ENCODE data around the gene PXDN. TPM values are rescaled to one million over a fixed set of nuclear protein-coding genes. Genes with fewer than 3 reads are reported as not detected.

The PXDN gene
- total RNA-seq, 2 donors from 2014 or later: 3.4 to 3.6 TPM

GRCh38 chr2:1658394-1659151 is 85.7 kb downstream of the PXDN start:
- Mint-ChIP-seq H3K4me1 (ENCODE audit: low read depth in 2 of 2) (no peaks in the 10 kb centered on the region), H3K4me3 (no peak overlapping the region), H3K36me3 (no peaks in the 10 kb centered on the region), H3K27me3 (no peaks in the 10 kb centered on the region), H3K9me3 (no peaks in the 10 kb centered on the region), H3K27ac (no peak overlapping the region)
- DNase-seq (ENCODE audit: low spot score) (peak; percentile 56), ATAC-seq (no peak)

DNA sequence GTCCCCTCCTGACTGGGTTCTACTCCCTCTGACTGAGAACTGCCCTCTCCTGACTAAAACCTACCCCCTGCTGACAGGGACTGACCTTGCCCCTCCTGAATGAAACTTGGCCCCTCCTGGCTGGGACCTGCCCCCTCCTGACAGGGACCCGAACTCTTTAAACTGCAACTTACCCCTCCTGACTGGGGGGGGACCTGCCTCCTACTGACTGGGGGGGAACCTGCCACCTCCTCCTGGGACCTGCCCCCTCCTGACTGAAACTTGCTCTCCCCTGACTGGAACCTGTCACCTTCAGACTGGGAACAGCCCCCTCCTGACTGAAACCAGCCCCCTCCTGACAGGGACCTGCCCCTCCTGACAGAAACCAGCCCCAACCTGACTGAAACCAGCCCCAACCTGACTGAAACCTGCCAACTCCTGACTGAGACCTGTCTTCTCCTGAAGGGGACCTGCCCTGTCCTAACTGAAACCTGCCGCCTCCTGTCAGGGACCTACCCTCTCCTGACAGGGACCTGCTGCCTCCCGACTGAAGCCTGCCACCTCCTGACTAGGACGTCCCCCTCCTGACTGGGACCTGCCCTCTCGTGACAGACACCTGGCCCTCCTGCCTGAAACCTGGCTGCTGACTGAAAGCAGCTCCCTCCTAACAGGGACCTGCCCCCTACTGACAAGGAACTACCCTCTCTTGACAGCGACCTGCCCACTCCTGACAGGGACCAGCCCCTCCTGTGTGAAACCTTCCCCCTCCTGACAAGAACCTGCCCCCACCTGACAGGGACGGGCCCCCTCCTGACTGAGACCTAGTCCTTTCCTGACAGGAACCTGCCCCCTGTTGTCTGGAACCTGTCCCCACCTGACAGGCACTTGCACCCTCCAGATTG is 87.1 kb downstream of the PXDN start:
- no peaks in the 10 kb centered on the region for H3K27me3 Mint-ChIP-seq
- H3K4me3 Mint-ChIP-seq: no peak overlapping the region
- no peak overlapping the region for H3K27ac Mint-ChIP-seq
- peak; percentile 60 for DNase-seq (ENCODE audit: low spot score)
- no peaks in the 10 kb centered on the region for H3K9me3 Mint-ChIP-seq
- no peaks in the 10 kb centered on the region for H3K36me3 Mint-ChIP-seq
- no peak for ATAC-seq
- H3K4me1 Mint-ChIP-seq (ENCODE audit: low read depth in 2 of 2): no peaks in the 10 kb centered on the region

DNA sequence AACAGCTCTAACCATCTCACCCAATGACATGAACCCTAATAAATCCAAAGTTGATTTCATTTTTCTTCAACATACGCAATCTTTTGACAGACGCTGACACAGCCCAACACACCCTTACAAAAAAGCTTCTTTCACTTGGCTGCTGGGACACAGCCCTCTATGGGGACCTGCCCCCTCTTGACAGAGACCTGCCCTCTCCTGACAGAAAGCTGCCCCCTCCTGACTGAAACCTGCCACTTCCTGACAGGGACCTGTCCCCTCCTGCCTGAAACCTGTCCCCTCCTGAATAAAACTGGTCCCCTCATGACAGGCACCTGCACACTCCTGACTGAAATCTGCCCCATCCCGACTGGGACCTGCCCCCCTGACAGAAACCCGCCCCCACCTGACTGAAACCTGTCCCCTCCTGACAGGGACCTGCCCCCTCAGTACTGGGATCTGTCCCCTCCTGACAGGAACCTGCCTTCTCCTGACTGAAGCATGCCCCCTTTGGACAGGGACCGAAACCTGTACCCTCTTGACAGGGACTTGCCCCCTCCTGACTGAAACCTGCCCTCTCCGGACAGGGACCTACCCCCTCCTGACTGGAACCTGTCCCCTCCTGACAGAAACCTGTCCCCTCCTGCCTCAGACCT is 87.9 kb downstream of the PXDN start:
- DNase-seq (ENCODE audit: low spot score) (peak; percentile 44), ATAC-seq (no peak)
- Mint-ChIP-seq H3K27me3 (no peaks in the 10 kb centered on the region), H3K36me3 (no peaks in the 10 kb centered on the region), H3K27ac (no peak overlapping the region), H3K4me3 (no peak overlapping the region), H3K9me3 (no peaks in the 10 kb centered on the region), H3K4me1 (ENCODE audit: low read depth in 2 of 2) (no peaks in the 10 kb centered on the region)

DNA sequence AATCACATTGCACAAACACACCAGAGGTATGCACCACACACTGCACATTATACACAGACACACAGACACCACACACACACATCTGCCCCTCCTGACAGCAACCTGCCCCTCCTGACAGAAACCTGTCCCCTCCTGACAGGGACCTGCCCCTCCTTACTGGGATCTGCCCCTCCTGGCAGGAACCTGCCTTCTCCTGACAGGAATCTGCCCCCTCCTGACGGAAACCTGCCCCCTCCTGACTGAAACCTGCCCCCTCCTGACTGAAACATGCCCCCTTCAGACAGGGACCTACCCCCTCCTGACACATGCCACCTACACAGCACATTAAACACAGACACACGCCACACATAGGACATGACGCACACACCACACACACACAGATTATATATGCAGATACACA is 88.9 kb downstream of the PXDN start:
- Mint-ChIP-seq H3K36me3 (no peaks in the 10 kb centered on the region), H3K4me3 (no peak overlapping the region), H3K27me3 (no peaks in the 10 kb centered on the region), H3K4me1 (ENCODE audit: low read depth in 2 of 2) (no peaks in the 10 kb centered on the region), H3K9me3 (no peaks in the 10 kb centered on the region), H3K27ac (no peak overlapping the region)
- DNase-seq (ENCODE audit: low spot score) (peak; percentile 58), ATAC-seq (no peak)

GRCh38 chr2:1654696-1655374 is 89.5 kb downstream of the PXDN start:
- no peaks in the 10 kb centered on the region for H3K4me1 Mint-ChIP-seq (ENCODE audit: low read depth in 2 of 2)
- no peak overlapping the region for H3K27ac Mint-ChIP-seq
- no peaks in the 10 kb centered on the region for H3K36me3 Mint-ChIP-seq
- H3K27me3 Mint-ChIP-seq: no peaks in the 10 kb centered on the region
- no peak for DNase-seq (ENCODE audit: low spot score)
- H3K4me3 Mint-ChIP-seq: no peak overlapping the region
- H3K9me3 Mint-ChIP-seq: no peaks in the 10 kb centered on the region
- ATAC-seq: no peak

DNA sequence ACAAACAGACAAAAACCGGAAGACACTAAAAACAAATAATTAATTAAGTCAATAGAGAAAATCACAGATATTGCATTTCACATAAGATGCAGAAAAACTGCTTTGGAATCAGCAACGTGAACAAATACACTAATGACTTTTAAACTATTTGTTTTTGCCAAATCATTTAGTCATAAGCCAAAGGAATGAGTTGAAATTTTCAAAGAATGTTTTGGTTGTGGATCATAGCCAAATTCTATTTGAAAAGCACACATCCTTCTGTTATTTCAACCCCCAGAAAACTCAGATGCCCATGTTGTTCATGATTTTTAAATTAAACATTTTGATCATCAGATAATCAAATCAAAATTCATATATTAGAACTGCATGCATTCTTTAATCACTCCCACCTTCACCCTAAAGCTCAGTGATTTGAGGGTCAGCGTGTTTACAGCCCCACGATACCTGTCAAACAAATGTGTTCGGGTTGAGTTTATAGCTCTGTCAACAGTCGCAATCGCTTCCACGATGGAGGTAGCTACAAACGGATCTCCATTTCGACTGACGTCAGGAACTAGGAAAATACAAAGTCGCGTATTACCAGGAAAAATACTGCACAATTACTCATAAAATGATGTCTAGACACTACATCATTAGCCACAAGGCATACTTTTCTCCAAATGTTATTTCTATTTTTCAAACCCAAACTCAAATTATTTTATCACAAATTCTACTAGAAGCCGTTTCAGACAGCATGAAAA is 90.2 kb downstream of the PXDN start:
- Mint-ChIP-seq H3K27ac (no peak overlapping the region), H3K4me1 (ENCODE audit: low read depth in 2 of 2) (no peaks in the 10 kb centered on the region), H3K36me3 (no peaks in the 10 kb centered on the region), H3K4me3 (no peak overlapping the region), H3K27me3 (no peaks in the 10 kb centered on the region), H3K9me3 (no peaks in the 10 kb centered on the region)
- ATAC-seq: no peak
- DNase-seq (ENCODE audit: low spot score): peak; percentile 44

GRCh38 chr2:1652034-1652790 is 92.1 kb downstream of the PXDN start:
- H3K36me3 Mint-ChIP-seq: no peaks in the 10 kb centered on the region
- H3K4me3 Mint-ChIP-seq: no peak overlapping the region
- no peaks in the 10 kb centered on the region for H3K27me3 Mint-ChIP-seq
- DNase-seq (ENCODE audit: low spot score) (no peak), ATAC-seq (no peak)
- no peaks in the 10 kb centered on the region for H3K9me3 Mint-ChIP-seq
- H3K4me1 Mint-ChIP-seq (ENCODE audit: low read depth in 2 of 2): no peaks in the 10 kb centered on the region
- no peak overlapping the region for H3K27ac Mint-ChIP-seq

DNA sequence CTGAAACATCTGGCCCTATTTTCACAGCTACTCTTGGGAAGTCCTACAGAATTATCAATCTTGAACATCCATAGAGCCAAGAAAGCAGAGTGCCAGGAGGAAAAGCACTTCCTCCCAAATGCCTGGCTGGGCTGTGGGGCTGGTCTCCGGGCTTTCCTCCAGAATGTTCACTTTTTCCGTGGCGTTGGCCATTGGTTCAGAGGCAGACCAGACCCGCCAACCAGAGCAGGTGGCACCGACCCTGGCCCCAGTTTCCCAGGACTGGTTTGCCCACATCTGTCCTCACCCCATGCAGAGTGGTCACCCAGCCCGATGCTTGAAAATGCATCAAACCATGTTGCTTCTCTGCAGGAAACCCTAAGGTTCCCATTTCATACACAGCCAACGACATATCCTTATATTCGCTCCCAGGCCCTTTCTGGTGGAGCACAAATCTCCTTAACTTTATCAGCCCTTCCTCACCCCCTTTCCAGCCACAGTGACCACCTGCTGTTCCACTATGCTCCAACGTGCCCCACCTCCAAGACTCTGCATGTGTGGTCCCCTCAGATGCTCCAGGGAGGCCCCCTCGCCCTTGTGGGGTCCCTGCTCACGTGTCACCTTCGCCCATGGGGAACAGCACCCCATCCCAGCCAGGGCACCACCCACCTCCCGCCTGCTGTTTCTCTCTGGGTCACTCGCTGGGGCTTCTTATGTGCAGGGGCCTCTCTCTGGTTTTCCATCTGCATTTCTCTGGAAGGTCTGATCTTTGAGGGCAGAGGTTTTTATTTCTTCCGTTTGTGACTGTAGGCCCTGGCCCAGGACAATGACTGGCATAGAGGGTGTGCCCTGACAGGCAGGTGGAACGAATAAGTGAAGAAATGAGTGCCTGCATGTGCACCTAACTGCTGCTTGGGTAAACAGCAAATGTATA is 92.9 kb downstream of the PXDN start:
- Mint-ChIP-seq H3K27ac (no peak overlapping the region), H3K36me3 (no peaks in the 10 kb centered on the region), H3K4me1 (ENCODE audit: low read depth in 2 of 2) (no peaks in the 10 kb centered on the region), H3K27me3 (no peaks in the 10 kb centered on the region), H3K4me3 (no peak overlapping the region), H3K9me3 (no peaks in the 10 kb centered on the region)
- ATAC-seq (peak in 1 of 2 donors; percentile 52), DNase-seq (ENCODE audit: low spot score) (peak; percentile 38)

- Mint-ChIP-seq H3K27ac (no peak overlapping the region), H3K9me3 (no peaks in the 10 kb centered on the region), H3K4me3 (no peak overlapping the region), H3K4me1 (ENCODE audit: low read depth in 2 of 2) (no peaks in the 10 kb centered on the region), H3K27me3 (no peaks in the 10 kb centered on the region), H3K36me3 (no peaks in the 10 kb centered on the region)
- ATAC-seq (no peak), DNase-seq (ENCODE audit: low spot score) (peak; percentile 51)
Observed at GRCh38 chr2:1650085-1650872, 94.0 kb downstream of the PXDN start.

GRCh38 chr2:1649103-1650084 is 94.9 kb downstream of the PXDN start:
- Mint-ChIP-seq H3K4me3 (no peak overlapping the region), H3K4me1 (ENCODE audit: low read depth in 2 of 2) (no peaks in the 10 kb centered on the region), H3K27me3 (no peaks in the 10 kb centered on the region), H3K27ac (no peak overlapping the region), H3K36me3 (no peaks in the 10 kb centered on the region), H3K9me3 (no peaks in the 10 kb centered on the region)
- ATAC-seq (no peak), DNase-seq (ENCODE audit: low spot score) (no peak)
